Measurements from ENCODE around the gene LRP1B. TPM values are rescaled to one million over a fixed set of nuclear protein-coding genes. Genes with fewer than 3 reads are reported as not detected.

LRP1B gene
- total and polyA plus RNA-seq, 2 experiments from 2014 or later, result not detected

- no peak overlapping the region for H3K4me2 ChIP-seq (ENCODE audit: unreplicated experiment)
- 49 to 52% methylated on average over 8 of the region's 8 CpGs for WGBS, 2 experiments (ENCODE audit: low coverage in 1 of 2, low lambda C conversion rate in 2 of 2, missing lambda C conversion rate in 2 of 2)
- no peaks in the 10 kb centered on the region for H3F3A ChIP-seq (ENCODE audit: insufficient read depth)
- H3K79me2 ChIP-seq (ENCODE audit: insufficient read depth), result no peaks in the 10 kb centered on the region
- no peak overlapping the region for H3K9ac ChIP-seq
- in situ Hi-C loops (cut with MboI), result no loop called here
- no peak for DNase-seq
- H3K9me3 ChIP-seq (ENCODE audit: low read depth), result no peaks in the 10 kb centered on the region
- H3K36me3 ChIP-seq (ENCODE audit: low read depth), result no peaks in the 10 kb centered on the region
- H2AFZ ChIP-seq, result no peak overlapping the region
- no peaks in the 10 kb centered on the region for H3K4me1 ChIP-seq (ENCODE audit: insufficient read depth)
- TF ChIP-seq EZH2 (IDR thresholded peaks at IDR 0.05; ENCODE audit: insufficient read depth, poor library complexity, severe bottlenecking) (no peak), EZH2phosphoT487 (IDR thresholded peaks at IDR 0.05; ENCODE audit: insufficient read depth, low read depth) (no peak)
- H3K4me3 ChIP-seq, result no peak overlapping the region
- H4K20me1 ChIP-seq (ENCODE audit: insufficient read depth), result no peaks in the 10 kb centered on the region
- no peaks in the 10 kb centered on the region for H3K9me2 ChIP-seq (ENCODE audit: insufficient read depth)
- H3K27me3 ChIP-seq (replicated peaks; ENCODE audit: insufficient read depth), result no peaks in the 10 kb centered on the region
- H3K27ac ChIP-seq, result no peak overlapping the region
These were observed 529.2 kb downstream of the LRP1B start for GRCh38 chr2:141601511-141602152.

GRCh38 chr2:141599721-141600120 lies 531.1 kb downstream of the LRP1B start:
- no peaks in the 10 kb centered on the region for H4K20me1 ChIP-seq (ENCODE audit: insufficient read depth)
- no peaks in the 10 kb centered on the region for H3K36me3 ChIP-seq (ENCODE audit: low read depth)
- no peak overlapping the region for H3K9ac ChIP-seq
- no peaks in the 10 kb centered on the region for H3K9me3 ChIP-seq (ENCODE audit: low read depth)
- H3K4me3 ChIP-seq, result no peak overlapping the region
- no peaks in the 10 kb centered on the region for H3F3A ChIP-seq (ENCODE audit: insufficient read depth)
- H3K4me1 ChIP-seq (ENCODE audit: insufficient read depth), result no peaks in the 10 kb centered on the region
- H3K9me2 ChIP-seq (ENCODE audit: insufficient read depth), result no peaks in the 10 kb centered on the region; the same call in 1 of the 2 replicates
- H2AFZ ChIP-seq, result no peak overlapping the region
- H3K79me2 ChIP-seq (ENCODE audit: insufficient read depth), result no peaks in the 10 kb centered on the region
- no peak overlapping the region for H3K4me2 ChIP-seq (ENCODE audit: unreplicated experiment)
- H3K27me3 ChIP-seq (replicated peaks; ENCODE audit: insufficient read depth), result no peaks in the 10 kb centered on the region
- no peak for DNase-seq
- in situ Hi-C loops (cut with MboI), result no loop called here
- TF ChIP-seq EZH2phosphoT487 (IDR thresholded peaks at IDR 0.05; ENCODE audit: insufficient read depth, low read depth), result no peak
- TF ChIP-seq EZH2 (IDR thresholded peaks at IDR 0.05; ENCODE audit: insufficient read depth, poor library complexity, severe bottlenecking), result no peak
- WGBS, 2 experiments (ENCODE audit: low coverage in 1 of 2, low lambda C conversion rate in 2 of 2, missing lambda C conversion rate in 2 of 2), result 44 to 54% methylated on average over 4 of the region's 4 CpGs
- no peak overlapping the region for H3K27ac ChIP-seq

GRCh38 chr2:141598982-141599381 lies 531.8 kb downstream of the LRP1B start:
- Histone ChIP-seq H3K9me2 (ENCODE audit: insufficient read depth) (no peaks in the 10 kb centered on the region; the same call in 1 of the 2 replicates), H3K4me3 (no peak overlapping the region), H3K27ac (no peak overlapping the region), H3K4me2 (ENCODE audit: unreplicated experiment) (no peak overlapping the region), H2AFZ (no peak overlapping the region), H3K9ac (no peak overlapping the region), H3K27me3 (replicated peaks; ENCODE audit: insufficient read depth) (no peaks in the 10 kb centered on the region), H3K9me3 (ENCODE audit: low read depth) (no peaks in the 10 kb centered on the region), H3K4me1 (ENCODE audit: insufficient read depth) (no peaks in the 10 kb centered on the region), H3K36me3 (ENCODE audit: low read depth) (no peaks in the 10 kb centered on the region), H3F3A (ENCODE audit: insufficient read depth) (no peaks in the 10 kb centered on the region), H3K79me2 (ENCODE audit: insufficient read depth) (no peaks in the 10 kb centered on the region), H4K20me1 (ENCODE audit: insufficient read depth) (no peaks in the 10 kb centered on the region)
- 33 to 67% methylated on average over 1 to 2 of the region's 2 CpGs for WGBS, 2 experiments (ENCODE audit: low coverage in 1 of 2, low lambda C conversion rate in 2 of 2, missing lambda C conversion rate in 2 of 2)
- TF ChIP-seq EZH2 (IDR thresholded peaks at IDR 0.05; ENCODE audit: insufficient read depth, poor library complexity, severe bottlenecking), result no peak
- DNase-seq, result no peak
- in situ Hi-C loops (cut with MboI), result no loop called here

DNA sequence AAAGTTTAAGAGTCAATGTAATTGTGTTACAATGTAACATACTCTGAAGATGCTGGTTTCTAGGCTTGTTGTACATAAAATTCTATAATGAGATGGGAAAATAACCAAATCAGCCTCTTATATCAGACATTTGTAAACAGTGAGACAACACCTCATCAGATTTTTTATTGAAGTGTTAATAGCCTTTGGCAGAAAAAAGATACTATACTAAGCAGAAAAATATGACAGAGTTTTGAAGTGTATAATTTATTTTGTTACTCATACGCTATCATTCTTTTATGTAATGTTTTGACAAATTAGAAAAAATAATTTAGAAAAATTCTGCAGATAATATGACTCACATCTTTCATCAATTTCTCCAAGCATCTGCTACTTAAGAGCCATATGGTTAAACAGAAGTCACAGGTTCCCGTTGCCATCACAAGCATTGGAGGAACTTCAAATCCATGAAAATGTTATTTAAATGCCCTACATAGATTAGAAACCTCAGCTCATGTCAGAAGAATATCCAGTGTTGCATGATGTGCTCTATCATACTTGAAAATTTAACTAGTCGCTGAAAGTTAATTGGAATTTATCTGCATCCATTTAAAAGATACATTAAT lies 535.4 kb downstream of the LRP1B start:
- Histone ChIP-seq H3F3A (ENCODE audit: insufficient read depth) (no peaks in the 10 kb centered on the region), H3K9ac (no peak overlapping the region), H3K27ac (no peak overlapping the region), H2AFZ (no peak overlapping the region), H3K36me3 (ENCODE audit: low read depth) (no peaks in the 10 kb centered on the region), H3K9me3 (ENCODE audit: low read depth) (no peaks in the 10 kb centered on the region), H3K4me2 (ENCODE audit: unreplicated experiment) (no peak overlapping the region), H4K20me1 (ENCODE audit: insufficient read depth) (no peaks in the 10 kb centered on the region), H3K79me2 (ENCODE audit: insufficient read depth) (no peaks in the 10 kb centered on the region), H3K27me3 (replicated peaks; ENCODE audit: insufficient read depth) (no peaks in the 10 kb centered on the region), H3K9me2 (ENCODE audit: insufficient read depth) (no peaks in the 10 kb centered on the region; the same call in 1 of the 2 replicates), H3K4me3 (no peak overlapping the region), H3K4me1 (ENCODE audit: insufficient read depth) (no peaks in the 10 kb centered on the region)
- TF ChIP-seq EZH2 (IDR thresholded peaks at IDR 0.05; ENCODE audit: insufficient read depth, poor library complexity, severe bottlenecking) (no peak), EZH2phosphoT487 (IDR thresholded peaks at IDR 0.05; ENCODE audit: insufficient read depth, low read depth) (no peak)
- in situ Hi-C loops (cut with MboI), result no loop called here
- 25 to 33% methylated on average over 3 of the region's 3 CpGs for WGBS, 2 experiments (ENCODE audit: low coverage in 1 of 2, low lambda C conversion rate in 2 of 2, missing lambda C conversion rate in 2 of 2)
- no peak for DNase-seq
